ENCODE measurements around the gene CAPS.
A peak's percentile ranks its signal among the peaks of the same experiment; 100 is the strongest.

The CAPS gene

GRCh38 chr19:5910638-5910907, 3.5 kb upstream of the CAPS start:
- DNase-seq (ENCODE audit: low spot score) = no peak

GRCh38 chr19:5911366-5911765, 2.7 kb upstream of the CAPS start:
- no peak for DNase-seq (ENCODE audit: low spot score)

- DNase-seq (ENCODE audit: low spot score) = no peak
These were observed 312 bp downstream of the CAPS start for GRCh38 chr19:5914358-5914774.

GRCh38 chr19:5914946-5915781, 1.1 kb downstream of the CAPS start:
- DNase-seq (ENCODE audit: low spot score) = no peak

GRCh38 chr19:5915782-5916165, 1.7 kb downstream of the CAPS start:
- no peak for DNase-seq (ENCODE audit: low spot score)

GRCh38 chr19:5916181-5916708, 2.2 kb downstream of the CAPS start:
- no peak for DNase-seq (ENCODE audit: low spot score)

- DNase-seq (ENCODE audit: low spot score) = no peak
These were observed 3.5 kb downstream of the CAPS start for GRCh38 chr19:5917431-5918107.

GRCh38 chr19:5918463-5919079, 4.5 kb downstream of the CAPS start:
- no peak for DNase-seq (ENCODE audit: low spot score)

- no peak for DNase-seq (ENCODE audit: low spot score)
These were observed 7.6 kb downstream of the CAPS start for GRCh38 chr19:5921516-5922160.

- no peak for DNase-seq (ENCODE audit: low spot score)
These were observed 8.1 kb downstream of the CAPS start for GRCh38 chr19:5922161-5922545.

GRCh38 chr19:5923356-5923755, 9.3 kb downstream of the CAPS start:
- no peak for DNase-seq (ENCODE audit: low spot score)

GRCh38 chr19:5925830-5926427, 11.9 kb downstream of the CAPS start:
- no peak for DNase-seq (ENCODE audit: low spot score)

- DNase-seq (ENCODE audit: low spot score) = no peak
These were observed 12.8 kb downstream of the CAPS start for GRCh38 chr19:5926641-5927440.

GRCh38 chr19:5927441-5927821, 13.4 kb downstream of the CAPS start:
- DNase-seq (ENCODE audit: low spot score) = no peak

GRCh38 chr19:5929179-5929578, 15.1 kb downstream of the CAPS start:
- DNase-seq (ENCODE audit: low spot score) = no peak

GRCh38 chr19:5929625-5930024, 15.6 kb downstream of the CAPS start:
- DNase-seq (ENCODE audit: low spot score) = peak; percentile 2

- DNase-seq (ENCODE audit: low spot score) = no peak
These were observed 17.2 kb downstream of the CAPS start for GRCh38 chr19:5931251-5931650.

- no peak for DNase-seq (ENCODE audit: low spot score)
These were observed 18.1 kb downstream of the CAPS start for GRCh38 chr19:5932146-5932545.

- DNase-seq (ENCODE audit: low spot score) = no peak
These were observed 18.7 kb downstream of the CAPS start for GRCh38 chr19:5932609-5933262.

GRCh38 chr19:5933391-5934068, 19.5 kb downstream of the CAPS start:
- DNase-seq (ENCODE audit: low spot score) = no peak

Data from SW480 (cell line).